Endothelial cell (in vitro differentiated cells): ENCODE results near the gene CFAP68. TPM values are rescaled to one million over a fixed set of nuclear protein-coding genes. Genes with fewer than 3 reads are reported as not detected.

ENCODE experiments used
- DNase-seq: peaks from one replicate; pipeline ENCODE4 v3.0.0; 2021; ENCODE audit warnings: low spot score
- H3K27ac Mint-ChIP-seq: one replicate; pipeline ENCODE4 v1.8.0; 2021; ENCODE audit warnings: mixed read lengths, inconsistent platforms; ENCODE audit not compliant: unreplicated experiment
- H3K27me3 Mint-ChIP-seq: one replicate; pipeline ENCODE4 v1.8.0; 2021; ENCODE audit warnings: mild to moderate bottlenecking, moderate library complexity, mixed read lengths, inconsistent platforms; ENCODE audit not compliant: unreplicated experiment
- H3K36me3 Mint-ChIP-seq: one replicate; pipeline ENCODE4 v1.8.0; 2021; ENCODE audit warnings: mild to moderate bottlenecking, low read depth, mixed read lengths, inconsistent platforms; ENCODE audit not compliant: unreplicated experiment
- H3K4me1 Mint-ChIP-seq: one replicate; pipeline ENCODE4 v1.8.0; 2021; ENCODE audit warnings: mild to moderate bottlenecking, mixed read lengths, inconsistent platforms; ENCODE audit not compliant: unreplicated experiment
- H3K4me3 Mint-ChIP-seq: one replicate; pipeline ENCODE4 v1.8.0; 2021; ENCODE audit warnings: mild to moderate bottlenecking, mixed read lengths, inconsistent platforms; ENCODE audit not compliant: unreplicated experiment
- H3K9me3 Mint-ChIP-seq: one replicate; pipeline ENCODE4 v1.8.0; 2021; ENCODE audit warnings: mixed read lengths, inconsistent platforms; ENCODE audit not compliant: unreplicated experiment
- CTCF ChIP-seq: fragments of 200-600 bp; sonication (generic); IDR thresholded peaks from one replicate; pipeline ENCODE4 v1.5.0; 2021; ENCODE audit warnings: antibody characterized with exemption; ENCODE audit not compliant: unreplicated experiment
- total RNA-seq: library from RNA; stranded (reverse); fragmentation: NEBNext Ultra II Directional; extraction: Animal tissue kit (Norgen Biotek cat#: 25700); gene quantifications from one replicate; pipeline ENCODE4 v1.2.1, GENCODE V29; 2021; ENCODE audit not compliant: unreplicated experiment

The CFAP68 gene
- total RNA-seq, 1 donor from 2014 or later, result 35.6 TPM

GRCh38 chr11:111836162-111836561 is 43.2 kb upstream of the CFAP68 start:
- no peak for TF ChIP-seq CTCF
- DNase-seq, result no peak
- peaks cover 4% of the 10 kb centered on the region for H3K36me3 Mint-ChIP-seq
- H3K4me1 Mint-ChIP-seq, result no peaks in the 10 kb centered on the region
- no peak overlapping the region for H3K27ac Mint-ChIP-seq
- no peaks in the 10 kb centered on the region for H3K9me3 Mint-ChIP-seq
- H3K27me3 Mint-ChIP-seq, result peaks cover under 1% of the 10 kb centered on the region
- no peak overlapping the region for H3K4me3 Mint-ChIP-seq

GRCh38 chr11:111836721-111837120 is 42.6 kb upstream of the CFAP68 start:
- Mint-ChIP-seq H3K36me3 (peaks cover 4% of the 10 kb centered on the region), H3K27ac (no peak overlapping the region), H3K4me1 (no peaks in the 10 kb centered on the region), H3K4me3 (no peak overlapping the region), H3K9me3 (no peaks in the 10 kb centered on the region), H3K27me3 (peaks cover 3% of the 10 kb centered on the region)
- no peak for TF ChIP-seq CTCF
- DNase-seq, result no peak

- H3K27me3 Mint-ChIP-seq, result peaks cover 3% of the 10 kb centered on the region
- H3K4me3 Mint-ChIP-seq, result no peak overlapping the region
- TF ChIP-seq CTCF, result no peak
- H3K36me3 Mint-ChIP-seq, result peaks cover 4% of the 10 kb centered on the region
- H3K27ac Mint-ChIP-seq, result no peak overlapping the region
- DNase-seq, result no peak
- H3K9me3 Mint-ChIP-seq, result no peaks in the 10 kb centered on the region
- no peaks in the 10 kb centered on the region for H3K4me1 Mint-ChIP-seq
These were observed 41.9 kb upstream of the CFAP68 start for GRCh38 chr11:111837366-111837891.

GRCh38 chr11:111838054-111838453 is 41.3 kb upstream of the CFAP68 start:
- Mint-ChIP-seq H3K4me1 (no peaks in the 10 kb centered on the region), H3K9me3 (no peaks in the 10 kb centered on the region), H3K27me3 (peaks cover 3% of the 10 kb centered on the region), H3K27ac (no peak overlapping the region), H3K36me3 (peaks cover 4% of the 10 kb centered on the region), H3K4me3 (no peak overlapping the region)
- no peak for TF ChIP-seq CTCF
- no peak for DNase-seq

- no peak for DNase-seq
- Mint-ChIP-seq H3K9me3 (no peaks in the 10 kb centered on the region), H3K4me1 (no peaks in the 10 kb centered on the region), H3K27me3 (peaks cover 3% of the 10 kb centered on the region), H3K27ac (no peak overlapping the region), H3K36me3 (peaks cover 4% of the 10 kb centered on the region), H3K4me3 (no peak overlapping the region)
- TF ChIP-seq CTCF, result no peak
These were observed 39.2 kb upstream of the CFAP68 start for GRCh38 chr11:111840143-111840542.
